D721Med (cell line): ENCODE measurements around the gene ZSCAN12.
"Not testable (repeated sequence)": the region's sequence is repeated elsewhere in the genome, so short reads cannot be mapped to it uniquely, and the experiment has no call there.

Experiments used
- DNase-seq: peaks from one replicate; pipeline ENCODE4 v3.0.0; 2011; ENCODE audit warnings: low spot score; ENCODE audit not compliant: insufficient read length
- FAIRE-seq: peaks from 2 replicates; lab custom pipeline; 2011; peaks lifted over from hg19 to GRCh38; lab: Jason Lieb, UNC
- TF ChIP-seq, protein P1 (sequence below): IDR thresholded peaks from 2 replicates; pipeline ENCODE4 v1.5.1; 2012; ENCODE audit warnings: mild to moderate bottlenecking, control low read depth; ENCODE audit not compliant: insufficient read depth; ENCODE audit errors: missing control alignments

The ZSCAN12 gene

DNA sequence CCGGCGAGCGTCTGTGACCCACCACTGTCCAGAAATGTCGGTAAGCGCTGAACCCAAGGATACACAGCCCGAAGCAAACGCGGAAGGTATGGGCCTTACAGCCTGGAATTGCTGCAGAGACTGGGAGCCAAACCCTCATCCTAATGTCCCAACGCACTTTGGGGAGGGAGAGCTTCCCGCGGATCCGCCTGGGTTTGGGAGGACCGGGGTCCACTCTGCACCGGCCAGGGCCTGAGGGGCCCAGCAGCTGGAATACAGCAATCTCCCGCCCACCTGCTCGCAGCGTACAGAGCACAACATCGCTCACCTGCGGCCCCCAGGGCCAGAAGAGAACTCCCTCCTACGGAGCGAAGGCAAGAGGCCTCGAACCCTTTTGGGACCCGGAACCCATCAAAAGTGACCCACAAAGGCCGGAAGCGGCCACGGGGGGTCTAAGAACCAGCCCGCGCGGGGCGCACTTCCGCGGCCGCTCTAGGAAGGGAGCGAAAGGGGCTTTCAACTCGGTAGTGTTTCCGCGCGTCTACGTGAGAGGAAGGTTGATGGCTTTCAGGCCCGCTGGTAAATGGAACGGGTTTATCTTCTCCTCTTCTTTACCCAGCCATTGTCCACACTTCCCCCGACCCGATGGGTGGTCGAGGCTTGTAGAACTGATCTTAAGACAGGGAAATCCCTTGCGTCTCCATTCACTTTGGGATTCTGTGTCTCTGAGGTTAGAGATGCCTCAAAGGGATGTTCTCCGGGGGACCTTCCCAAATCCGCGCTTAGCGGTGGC is at the start of gene ZSCAN12:
Gene ZSCAN12 (minus strand): TSS at position 398 of the 772 bp plus-strand sequence. CDS start 1,342 bp downstream, outside the sequence.
- peak; percentile 34 for DNase-seq
- TF ChIP-seq, protein P1, sequence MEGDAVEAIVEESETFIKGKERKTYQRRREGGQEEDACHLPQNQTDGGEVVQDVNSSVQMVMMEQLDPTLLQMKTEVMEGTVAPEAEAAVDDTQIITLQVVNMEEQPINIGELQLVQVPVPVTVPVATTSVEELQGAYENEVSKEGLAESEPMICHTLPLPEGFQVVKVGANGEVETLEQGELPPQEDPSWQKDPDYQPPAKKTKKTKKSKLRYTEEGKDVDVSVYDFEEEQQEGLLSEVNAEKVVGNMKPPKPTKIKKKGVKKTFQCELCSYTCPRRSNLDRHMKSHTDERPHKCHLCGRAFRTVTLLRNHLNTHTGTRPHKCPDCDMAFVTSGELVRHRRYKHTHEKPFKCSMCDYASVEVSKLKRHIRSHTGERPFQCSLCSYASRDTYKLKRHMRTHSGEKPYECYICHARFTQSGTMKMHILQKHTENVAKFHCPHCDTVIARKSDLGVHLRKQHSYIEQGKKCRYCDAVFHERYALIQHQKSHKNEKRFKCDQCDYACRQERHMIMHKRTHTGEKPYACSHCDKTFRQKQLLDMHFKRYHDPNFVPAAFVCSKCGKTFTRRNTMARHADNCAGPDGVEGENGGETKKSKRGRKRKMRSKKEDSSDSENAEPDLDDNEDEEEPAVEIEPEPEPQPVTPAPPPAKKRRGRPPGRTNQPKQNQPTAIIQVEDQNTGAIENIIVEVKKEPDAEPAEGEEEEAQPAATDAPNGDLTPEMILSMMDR = peak; percentile 23
- no peak for FAIRE-seq

GRCh38 chr6:28449056-28449455 is 49.5 kb upstream of the ZSCAN12 start:
- FAIRE-seq (no peak), DNase-seq (no peak)
- TF ChIP-seq, protein P1 = no peak

DNA sequence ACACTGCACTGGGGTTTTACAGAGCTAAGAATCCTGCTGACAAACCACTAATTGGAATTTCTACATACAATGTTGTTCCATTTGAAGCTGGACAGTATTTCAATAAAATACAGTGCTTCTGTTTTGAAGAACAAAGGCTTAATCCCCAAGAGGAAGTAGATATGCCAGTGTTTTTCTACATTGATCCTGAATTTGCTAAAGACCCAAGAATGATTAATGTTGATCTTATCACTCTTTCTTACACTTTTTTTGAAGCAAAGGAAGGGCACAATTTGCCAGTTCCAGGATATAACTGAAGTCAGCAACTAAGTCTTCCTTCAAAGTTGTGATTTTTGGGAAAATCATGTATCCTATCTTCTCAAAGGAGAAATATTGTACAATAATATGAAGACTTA is 48.0 kb upstream of the ZSCAN12 start:
- FAIRE-seq = peak; percentile 38
- DNase-seq = not testable (repeated sequence)

GRCh38 chr6:28446818-28447511 is 47.4 kb upstream of the ZSCAN12 start:
- no peak for DNase-seq
- TF ChIP-seq, protein P1 = no peak
- FAIRE-seq = no peak

GRCh38 chr6:28444759-28445158 is 45.2 kb upstream of the ZSCAN12 start:
- FAIRE-seq, DNase-seq: not testable (repeated sequence)

GRCh38 chr6:28443112-28443773 is 43.7 kb upstream of the ZSCAN12 start, which contains the start of gene ZSCAN23:
TSS of gene ZSCAN23 (minus strand) at chr6:28443491. CDS start at chr6:28436266, 7,225 bp downstream.
- FAIRE-seq (peak; percentile 78), DNase-seq (peak; percentile 39)
- TF ChIP-seq, protein P1 = no peak

DNA sequence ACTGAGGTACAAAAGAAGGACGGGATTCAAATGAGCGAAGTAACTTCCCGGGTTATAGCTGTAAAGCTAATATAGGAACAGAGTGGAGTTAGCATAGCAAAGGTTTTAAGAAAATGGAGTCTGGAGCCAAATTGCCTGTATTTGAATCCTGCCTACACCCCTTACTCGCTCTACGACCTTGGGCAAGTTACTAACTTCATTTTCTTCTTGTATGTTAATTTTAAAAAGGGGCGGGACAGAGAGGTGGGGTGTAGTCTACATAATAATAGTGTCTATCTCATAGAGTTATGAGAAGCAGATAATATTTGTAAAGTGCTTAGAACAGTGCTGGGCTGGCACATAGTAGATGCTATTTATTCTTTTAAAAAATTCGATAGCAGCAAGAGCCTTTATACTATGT is 43.0 kb upstream of the ZSCAN12 start:
- TF ChIP-seq, protein P1 = no peak
- DNase-seq (no peak), FAIRE-seq (no peak)
